ENCODE measurements around the gene ANKFN1. TPM values are rescaled to one million over a fixed set of nuclear protein-coding genes. Genes with fewer than 3 reads are reported as not detected.
A peak's percentile ranks its signal among the peaks of the same experiment; 100 is the strongest.

ANKFN1 gene
- total RNA-seq, 1 experiment from 2014 or later, result not detected

- DNase-seq, result peak; percentile 22
- H3K4me3 ChIP-seq (ENCODE audit: insufficient read depth, low read depth, low read length), result no peak overlapping the region
Measured at GRCh38 chr17:56510554-56511342, 357.5 kb downstream of the ANKFN1 start.

DNA sequence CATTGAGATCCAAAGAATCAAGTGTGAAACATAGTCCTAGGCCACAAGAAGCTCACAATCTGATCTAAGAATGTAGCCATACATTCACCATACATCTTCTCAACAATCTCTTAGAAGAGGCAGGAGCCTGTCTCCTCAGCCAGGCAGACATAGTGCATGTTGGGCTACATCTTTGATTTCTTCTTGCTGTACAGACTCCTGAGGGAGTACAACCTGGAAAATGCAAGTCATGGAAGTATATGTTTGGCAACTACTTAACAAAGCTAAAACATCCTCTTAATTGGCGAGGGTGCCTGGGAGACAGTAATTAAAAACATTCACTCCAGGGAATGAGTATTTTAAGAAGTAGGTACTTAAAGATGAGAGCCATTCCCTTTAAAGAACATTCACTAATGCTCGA, 361.0 kb downstream of the ANKFN1 start:
- DNase-seq, result no peak
- no peaks in the 10 kb centered on the region; the same call in 1 of the 2 replicates for H3K27me3 ChIP-seq (ENCODE audit: control insufficient read depth, insufficient read depth, low read length)
- no peaks in the 10 kb centered on the region for H3K36me3 ChIP-seq (replicated peaks; ENCODE audit: control insufficient read depth, insufficient read depth, low read length)
- no peak overlapping the region for H3K4me3 ChIP-seq (ENCODE audit: insufficient read depth, low read depth, low read length)

More at GRCh38 chr17:56510554-56511342, 357.5 kb downstream of the ANKFN1 start:
- Histone ChIP-seq H3K27me3 (ENCODE audit: control insufficient read depth, insufficient read depth, low read length) (no peaks in the 10 kb centered on the region), H3K36me3 (replicated peaks; ENCODE audit: control insufficient read depth, insufficient read depth, low read length) (no peaks in the 10 kb centered on the region)

GRCh38 chr17:56514899-56515298, 361.6 kb downstream of the ANKFN1 start:
- DNase-seq, result no peak
- Histone ChIP-seq H3K27me3 (ENCODE audit: control insufficient read depth, insufficient read depth, low read length) (no peaks in the 10 kb centered on the region; the same call in 1 of the 2 replicates), H3K36me3 (replicated peaks; ENCODE audit: control insufficient read depth, insufficient read depth, low read length) (no peaks in the 10 kb centered on the region), H3K4me3 (ENCODE audit: insufficient read depth, low read depth, low read length) (no peak overlapping the region)

DNA sequence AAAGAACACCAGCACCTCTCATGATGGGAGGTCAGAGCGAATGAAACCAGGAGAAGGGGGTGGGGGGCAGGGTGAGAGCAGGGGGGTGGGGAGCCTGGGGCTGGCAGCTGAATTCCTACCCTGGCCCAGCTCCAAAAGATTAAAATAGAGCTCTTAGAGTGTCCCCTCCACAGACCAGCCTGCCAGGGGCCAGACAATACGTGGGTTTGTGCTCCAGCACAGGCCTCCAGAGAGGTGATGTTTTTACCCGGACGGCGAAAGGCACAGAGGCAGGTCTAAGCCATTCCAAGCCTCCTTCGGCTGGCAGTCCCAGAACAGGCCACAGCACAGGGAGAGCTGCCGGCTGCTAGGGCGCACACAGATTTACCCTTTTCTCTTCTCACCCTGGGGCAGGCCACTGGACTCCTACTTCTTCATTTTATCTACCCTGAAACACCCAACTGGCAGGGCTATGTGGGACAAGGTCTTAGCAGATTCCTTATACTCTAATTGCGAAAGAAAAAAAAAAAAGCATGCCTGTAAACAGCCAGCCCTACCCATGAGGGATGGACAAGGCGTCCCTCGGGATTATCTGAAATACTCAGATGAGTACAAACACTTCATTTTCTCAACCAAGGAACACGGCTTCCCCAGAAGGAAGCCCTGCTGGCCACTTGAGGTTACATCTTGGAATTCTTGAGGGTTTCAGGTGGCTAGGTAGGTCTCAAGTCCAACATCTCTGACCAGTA, 368.3 kb downstream of the ANKFN1 start:
- H3K4me3 ChIP-seq (ENCODE audit: insufficient read depth, low read depth, low read length), result no peak overlapping the region
- H3K36me3 ChIP-seq (replicated peaks; ENCODE audit: control insufficient read depth, insufficient read depth, low read length), result no peaks in the 10 kb centered on the region
- no peaks in the 10 kb centered on the region; the same call in 1 of the 2 replicates for H3K27me3 ChIP-seq (ENCODE audit: control insufficient read depth, insufficient read depth, low read length)
- DNase-seq, result peak; percentile 40

- no peak for DNase-seq
- H3K36me3 ChIP-seq (replicated peaks; ENCODE audit: control insufficient read depth, insufficient read depth, low read length), result no peaks in the 10 kb centered on the region
- no peaks in the 10 kb centered on the region; the same call in 1 of the 2 replicates for H3K27me3 ChIP-seq (ENCODE audit: control insufficient read depth, insufficient read depth, low read length)
- no peak overlapping the region for H3K4me3 ChIP-seq (ENCODE audit: insufficient read depth, low read depth, low read length)
Measured at GRCh38 chr17:56523042-56523441, 369.8 kb downstream of the ANKFN1 start.

DNA sequence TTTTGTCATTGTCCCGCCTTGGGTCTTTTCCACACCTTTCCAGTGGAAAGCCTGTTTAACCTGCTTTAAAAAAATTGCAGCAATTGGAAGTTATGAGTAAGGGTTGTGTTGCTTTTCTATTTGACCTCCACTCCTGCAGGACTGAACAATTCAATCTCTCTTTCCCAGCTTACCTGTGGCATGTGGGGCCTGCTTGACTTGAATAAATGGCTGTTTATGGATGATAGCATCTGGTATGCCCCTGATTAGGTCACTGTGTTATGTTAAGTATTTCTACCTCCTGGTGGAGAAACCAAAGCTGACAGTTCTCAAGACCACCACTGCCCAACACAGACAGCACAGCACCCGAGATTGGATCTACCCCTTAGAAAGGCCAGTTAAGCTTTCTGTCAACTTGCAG, 375.4 kb downstream of the ANKFN1 start:
- Histone ChIP-seq H3K27me3 (ENCODE audit: control insufficient read depth, insufficient read depth, low read length) (no peaks in the 10 kb centered on the region), H3K36me3 (replicated peaks; ENCODE audit: control insufficient read depth, insufficient read depth, low read length) (no peaks in the 10 kb centered on the region), H3K4me3 (ENCODE audit: insufficient read depth, low read depth, low read length) (no peak overlapping the region)
- no peak for DNase-seq

GRCh38 chr17:56532926-56533325, 379.7 kb downstream of the ANKFN1 start:
- Histone ChIP-seq H3K27me3 (ENCODE audit: control insufficient read depth, insufficient read depth, low read length) (no peaks in the 10 kb centered on the region), H3K36me3 (replicated peaks; ENCODE audit: control insufficient read depth, insufficient read depth, low read length) (no peaks in the 10 kb centered on the region), H3K4me3 (ENCODE audit: insufficient read depth, low read depth, low read length) (no peak overlapping the region)
- no peak for DNase-seq

- no peak overlapping the region for H3K4me3 ChIP-seq (ENCODE audit: insufficient read depth, low read depth, low read length)
- no peaks in the 10 kb centered on the region for H3K27me3 ChIP-seq (ENCODE audit: control insufficient read depth, insufficient read depth, low read length)
- no peaks in the 10 kb centered on the region for H3K36me3 ChIP-seq (replicated peaks; ENCODE audit: control insufficient read depth, insufficient read depth, low read length)
- DNase-seq, result no peak
Measured at GRCh38 chr17:56536766-56537165, 383.5 kb downstream of the ANKFN1 start.

DNA sequence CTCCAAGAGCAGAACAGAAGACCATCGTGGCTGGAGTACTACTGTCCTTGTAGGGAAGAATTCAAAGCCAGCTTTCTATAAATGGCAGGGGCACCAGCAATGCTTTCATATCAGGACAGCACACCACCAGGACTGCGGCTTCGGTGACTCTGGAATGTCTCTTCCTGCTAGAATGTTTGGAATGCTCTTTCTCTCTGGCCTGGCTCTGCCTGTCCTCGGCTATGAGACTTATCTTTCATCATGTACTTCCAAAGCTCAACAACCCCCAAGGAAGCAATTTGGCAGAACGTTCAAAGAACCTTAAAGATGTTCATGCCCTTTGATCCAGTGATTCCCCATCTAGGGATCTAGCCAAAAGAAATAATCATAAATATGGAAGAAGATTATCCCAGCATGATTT, 387.6 kb downstream of the ANKFN1 start:
- DNase-seq, result peak; percentile 26
- Histone ChIP-seq H3K36me3 (replicated peaks; ENCODE audit: control insufficient read depth, insufficient read depth, low read length) (no peaks in the 10 kb centered on the region), H3K27me3 (ENCODE audit: control insufficient read depth, insufficient read depth, low read length) (no peaks in the 10 kb centered on the region), H3K4me3 (ENCODE audit: insufficient read depth, low read depth, low read length) (no peak overlapping the region)

- no peak overlapping the region for H3K4me3 ChIP-seq (ENCODE audit: insufficient read depth, low read depth, low read length)
- no peaks in the 10 kb centered on the region for H3K27me3 ChIP-seq (ENCODE audit: control insufficient read depth, insufficient read depth, low read length)
- no peak for DNase-seq
- no peaks in the 10 kb centered on the region for H3K36me3 ChIP-seq (replicated peaks; ENCODE audit: control insufficient read depth, insufficient read depth, low read length)
Measured at GRCh38 chr17:56543280-56543679, 390.0 kb downstream of the ANKFN1 start.

GRCh38 chr17:56545106-56545505, 391.8 kb downstream of the ANKFN1 start:
- H3K4me3 ChIP-seq (ENCODE audit: insufficient read depth, low read depth, low read length), result no peak overlapping the region
- no peaks in the 10 kb centered on the region for H3K27me3 ChIP-seq (ENCODE audit: control insufficient read depth, insufficient read depth, low read length)
- no peaks in the 10 kb centered on the region for H3K36me3 ChIP-seq (replicated peaks; ENCODE audit: control insufficient read depth, insufficient read depth, low read length)
- no peak for DNase-seq

DNA sequence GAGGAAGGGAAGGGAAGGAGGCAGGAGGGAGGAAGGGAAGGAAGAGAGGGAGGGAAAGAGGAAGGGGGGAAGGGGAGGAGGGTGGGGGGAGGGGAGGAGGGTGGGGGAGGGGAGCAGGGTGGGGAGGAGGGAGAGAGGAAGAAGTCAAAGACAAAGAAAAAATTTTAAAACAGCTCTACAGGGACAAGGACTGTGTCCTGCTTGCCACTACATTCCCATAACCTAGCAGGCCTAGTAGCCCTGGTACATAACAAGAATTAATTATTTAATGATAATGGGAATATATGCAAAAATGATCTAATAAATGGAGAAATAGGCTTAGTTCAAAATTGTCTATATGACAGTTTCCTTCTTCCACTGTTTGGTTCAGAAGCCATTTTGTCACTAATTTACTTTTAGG, 392.7 kb downstream of the ANKFN1 start:
- DNase-seq, result no peak
- Histone ChIP-seq H3K4me3 (ENCODE audit: insufficient read depth, low read depth, low read length) (no peak overlapping the region), H3K27me3 (ENCODE audit: control insufficient read depth, insufficient read depth, low read length) (no peaks in the 10 kb centered on the region), H3K36me3 (replicated peaks; ENCODE audit: control insufficient read depth, insufficient read depth, low read length) (no peaks in the 10 kb centered on the region)

DNA sequence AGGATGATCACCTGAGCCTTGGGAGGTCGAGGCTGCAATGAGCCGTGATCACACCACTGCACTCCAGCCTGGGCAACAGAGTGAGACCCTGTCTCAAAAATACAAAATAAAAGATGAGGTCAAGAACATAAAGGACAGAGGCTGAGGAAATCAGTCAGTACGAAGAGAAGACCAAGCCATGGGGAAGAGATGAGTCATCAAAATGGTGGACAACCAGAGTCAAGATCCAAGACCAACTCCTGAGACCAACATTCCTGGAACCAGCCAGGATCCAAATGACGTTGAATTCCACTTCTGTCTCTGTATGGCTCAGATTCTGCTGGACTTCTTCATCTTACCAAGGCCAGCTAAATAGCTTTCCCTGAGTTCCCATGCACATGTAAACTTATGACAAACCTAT, 395.4 kb downstream of the ANKFN1 start:
- H3K36me3 ChIP-seq (replicated peaks; ENCODE audit: control insufficient read depth, insufficient read depth, low read length), result no peaks in the 10 kb centered on the region
- no peak for DNase-seq
- no peak overlapping the region for H3K4me3 ChIP-seq (ENCODE audit: insufficient read depth, low read depth, low read length)
- no peaks in the 10 kb centered on the region for H3K27me3 ChIP-seq (ENCODE audit: control insufficient read depth, insufficient read depth, low read length)

DNA sequence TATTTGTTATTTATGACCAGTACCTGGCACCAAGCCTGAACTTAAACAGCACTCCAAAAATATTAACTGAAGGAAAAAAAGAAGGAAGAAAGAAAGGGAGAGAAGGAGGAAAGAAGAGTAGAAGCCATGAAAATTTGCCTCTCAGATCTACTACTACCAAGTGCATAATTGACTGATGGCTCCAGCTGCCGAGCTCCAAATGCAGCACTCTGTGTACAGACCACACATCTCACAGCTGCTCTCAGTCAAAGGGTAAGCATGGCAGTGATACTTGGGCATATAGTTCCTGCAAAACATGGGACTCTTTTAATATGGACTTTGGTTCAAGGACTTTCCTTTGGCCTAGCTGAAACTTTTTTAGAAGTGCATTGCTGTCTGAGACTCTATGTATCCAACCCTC, 396.2 kb downstream of the ANKFN1 start:
- no peak for DNase-seq
- H3K27me3 ChIP-seq (ENCODE audit: control insufficient read depth, insufficient read depth, low read length), result no peaks in the 10 kb centered on the region
- no peaks in the 10 kb centered on the region for H3K36me3 ChIP-seq (replicated peaks; ENCODE audit: control insufficient read depth, insufficient read depth, low read length)
- H3K4me3 ChIP-seq (ENCODE audit: insufficient read depth, low read depth, low read length), result no peak overlapping the region

- DNase-seq, result no peak
- H3K4me3 ChIP-seq (ENCODE audit: insufficient read depth, low read depth, low read length), result no peak overlapping the region
- no peaks in the 10 kb centered on the region for H3K36me3 ChIP-seq (replicated peaks; ENCODE audit: control insufficient read depth, insufficient read depth, low read length)
- H3K27me3 ChIP-seq (ENCODE audit: control insufficient read depth, insufficient read depth, low read length), result no peaks in the 10 kb centered on the region
Measured at GRCh38 chr17:56557682-56558081, 404.4 kb downstream of the ANKFN1 start.
